Lower lobe of right lung (tissue), 2 donors: ENCODE results near the gene TMEM255B. TPM values are rescaled to one million over a fixed set of nuclear protein-coding genes. Genes with fewer than 3 reads are reported as not detected.
A peak's percentile ranks its signal among the peaks of the same experiment; 100 is the strongest.

Experiments
- ATAC-seq, 2 donors: fragments of 200-7000 bp; cut with Tn5 transposase; one replicate each; pipeline ENCODE4 v1.9.1; 2020 to 2022; ENCODE audit warnings: mild to moderate bottlenecking in 2 of 2, moderate library complexity in 2 of 2
- DNase-seq: peaks from one replicate; pipeline ENCODE4 v3.0.0-alpha.2; 2020
- H3K27ac ChIP-seq: fragments of 200-600 bp; one replicate; pipeline ENCODE4 v1.8.0; 2022
- H3K27me3 ChIP-seq: fragments of 200-600 bp; one replicate; pipeline ENCODE4 v1.8.0; 2022; ENCODE audit warnings: low read depth
- H3K36me3 ChIP-seq: fragments of 200-600 bp; one replicate; pipeline ENCODE4 v1.8.0; 2022; ENCODE audit warnings: mild to moderate bottlenecking
- H3K4me1 ChIP-seq: fragments of 200-600 bp; one replicate; pipeline ENCODE4 v1.8.0; 2022
- H3K4me3 ChIP-seq: fragments of 200-600 bp; one replicate; pipeline ENCODE4 v1.8.0; 2022; ENCODE audit warnings: mild to moderate bottlenecking
- H3K9me3 ChIP-seq: fragments of 200-600 bp; one replicate; pipeline ENCODE4 v1.8.0; 2022
- CTCF ChIP-seq: fragments of 200-600 bp; IDR thresholded peaks from one replicate; pipeline ENCODE4 v1.8.0; 2022; ENCODE audit warnings: antibody characterized with exemption, mild to moderate bottlenecking
- intact Hi-C: fragments of 100-400 bp; cut with DNase I; formaldehyde crosslinking; loops from one replicate; pipeline ENCODE4 v1.11.0; 2022
- total RNA-seq: library from RNA; stranded (reverse); fragmentation: NEBNext Ultra II Directional; extraction: Animal tissue kit (Norgen Biotek cat#: 25700); gene quantifications from one replicate; pipeline ENCODE4 v1.2.1, GENCODE V29; 2021
- donor health status: DM: no; HTN: yes; CAD: no; lungs with severe emphysema.

Gene TMEM255B
- total RNA-seq, 1 donor from 2014 or later = 21.5 TPM

DNA sequence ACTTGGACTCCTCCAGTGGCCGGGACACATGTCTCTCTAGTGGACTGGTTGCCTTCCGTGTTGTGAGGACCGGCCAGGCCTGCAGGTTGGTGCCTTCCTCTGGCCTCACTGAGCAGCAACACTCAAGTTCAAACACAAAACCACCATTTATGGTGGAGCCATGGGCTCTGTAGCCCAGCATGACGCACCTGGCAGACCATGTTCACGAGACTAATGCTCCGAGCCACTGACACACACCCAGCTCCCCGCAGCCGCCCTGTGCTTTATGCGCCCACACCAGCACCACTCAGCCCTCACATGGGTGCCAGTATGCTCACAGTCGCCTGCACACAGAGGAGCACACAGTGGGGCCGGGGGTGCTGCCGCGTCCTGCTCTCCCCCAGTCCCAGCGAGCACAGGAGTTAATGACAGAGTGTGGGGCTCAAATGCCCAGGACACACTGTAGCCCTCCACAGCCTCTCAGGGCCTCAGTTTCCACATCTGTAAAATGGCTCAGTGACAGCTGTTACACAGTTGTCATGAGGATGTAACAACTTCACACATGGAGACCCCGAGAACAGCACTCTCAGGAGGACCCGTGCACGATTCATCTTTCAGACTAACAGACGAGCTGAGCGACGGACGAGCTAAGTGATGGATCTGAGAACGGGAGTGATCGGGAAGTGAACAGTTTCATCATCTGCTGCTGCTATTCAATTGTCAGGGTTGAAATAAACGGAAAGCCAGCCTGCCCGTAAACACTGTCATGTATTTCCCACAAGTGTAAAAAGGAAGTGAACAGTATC lies 97.1 kb downstream of the TMEM255B start:
- Histone ChIP-seq H3K27ac (no peak overlapping the region), H3K4me1 (peaks cover 70% of the 10 kb centered on the region), H3K4me3 (no peak overlapping the region), H3K27me3 (no peaks in the 10 kb centered on the region), H3K36me3 (no peaks in the 10 kb centered on the region), H3K9me3 (no peaks in the 10 kb centered on the region)
- DNase-seq = peak; percentile 41
- TF ChIP-seq CTCF = no peak
- ATAC-seq = no peak
- intact Hi-C loops = no loop called here

GRCh38 chr13:113856716-113857065 lies 97.7 kb downstream of the TMEM255B start:
- Histone ChIP-seq H3K4me1 (peaks cover 76% of the 10 kb centered on the region), H3K4me3 (no peak overlapping the region), H3K27ac (no peak overlapping the region), H3K36me3 (no peaks in the 10 kb centered on the region), H3K27me3 (no peaks in the 10 kb centered on the region), H3K9me3 (no peaks in the 10 kb centered on the region)
- intact Hi-C loops = no loop called here
- ATAC-seq (peak in 1 of 2 donors; percentile 20), DNase-seq (peak; percentile 45)
- no peak for TF ChIP-seq CTCF

- intact Hi-C loops = no loop called here
- ATAC-seq = no peak
- Histone ChIP-seq H3K36me3 (no peaks in the 10 kb centered on the region), H3K4me1 (peaks cover 80% of the 10 kb centered on the region), H3K9me3 (no peaks in the 10 kb centered on the region), H3K4me3 (no peak overlapping the region), H3K27me3 (no peaks in the 10 kb centered on the region), H3K27ac (no peak overlapping the region)
- DNase-seq = peak; percentile 31
- no peak for TF ChIP-seq CTCF
Measured at GRCh38 chr13:113857531-113858195, 98.6 kb downstream of the TMEM255B start.

DNA sequence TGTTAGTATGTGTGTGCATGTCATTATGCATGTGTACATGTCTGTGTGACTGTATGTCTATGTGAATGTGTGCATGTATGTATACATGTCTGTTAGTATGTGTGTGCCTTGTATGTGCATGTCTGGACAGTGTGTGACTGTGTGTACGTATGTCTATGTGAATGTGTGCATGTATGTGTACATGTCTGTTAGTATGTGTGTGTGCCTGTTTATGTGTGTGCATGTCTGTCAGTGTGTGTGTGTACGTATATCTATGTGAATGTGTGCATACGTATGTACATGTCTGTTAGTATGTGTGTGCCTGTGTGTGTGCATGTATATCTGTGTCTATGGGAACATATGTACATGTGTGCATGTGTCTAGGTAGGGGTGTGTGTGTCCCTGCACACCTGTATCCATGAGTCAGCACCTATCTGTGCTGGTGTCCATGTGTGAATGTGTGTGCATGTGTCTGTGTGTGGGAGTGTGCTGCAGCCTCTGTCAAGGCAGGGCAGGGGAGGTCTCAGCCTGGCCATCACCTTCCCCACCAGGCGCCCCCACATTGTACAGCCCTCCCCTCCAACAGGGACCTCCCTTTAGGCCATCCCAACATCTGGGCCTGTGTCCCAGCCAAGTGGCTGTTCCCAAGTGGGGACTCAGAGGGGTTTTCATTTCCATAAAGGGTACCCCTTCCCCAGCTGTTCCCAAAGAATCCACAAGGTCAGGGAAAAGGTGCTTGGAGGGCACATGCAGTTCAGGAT lies 100.5 kb downstream of the TMEM255B start:
- no peaks in the 10 kb centered on the region for H3K9me3 ChIP-seq
- H3K4me3 ChIP-seq = no peak overlapping the region
- intact Hi-C loops = no loop called here
- ATAC-seq = no peak
- DNase-seq = no peak
- no peak for TF ChIP-seq CTCF
- peak overlapping the region; percentile 0 for H3K27ac ChIP-seq
- peaks cover 73% of the 10 kb centered on the region for H3K4me1 ChIP-seq
- no peaks in the 10 kb centered on the region for H3K36me3 ChIP-seq
- H3K27me3 ChIP-seq = no peaks in the 10 kb centered on the region

DNA sequence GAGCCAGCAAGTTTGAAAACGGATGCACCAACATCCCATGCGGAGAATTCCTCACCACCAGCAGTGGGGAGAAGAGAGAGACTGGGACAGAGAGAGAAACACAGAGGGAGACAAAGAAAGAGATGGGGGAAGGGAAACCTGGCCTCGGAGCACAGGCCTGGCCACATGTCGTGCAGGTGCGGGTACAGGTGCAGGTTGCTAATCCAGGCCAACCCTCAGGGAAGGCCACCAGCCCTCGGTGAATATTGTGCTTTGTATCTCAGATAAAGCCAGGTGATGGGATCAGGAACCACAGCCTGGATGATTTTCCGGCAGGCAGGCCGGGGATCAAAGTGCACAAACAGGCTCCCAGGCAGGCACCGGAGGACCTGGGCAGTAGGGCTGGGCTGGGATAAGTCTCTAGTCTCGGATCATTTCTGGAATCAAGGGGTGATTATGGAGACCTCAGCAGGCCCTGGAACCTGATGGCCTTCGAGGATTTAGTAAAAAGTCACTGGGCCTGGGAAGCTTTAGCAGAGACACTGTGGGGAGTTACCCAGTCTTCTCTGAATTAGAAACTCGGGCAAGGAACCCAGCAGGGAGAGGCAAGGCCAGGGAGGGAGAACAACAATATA lies 101.1 kb downstream of the TMEM255B start:
- intact Hi-C loops = no loop called here
- H3K4me1 ChIP-seq = peaks cover 72% of the 10 kb centered on the region
- no peaks in the 10 kb centered on the region for H3K9me3 ChIP-seq
- no peaks in the 10 kb centered on the region for H3K36me3 ChIP-seq
- DNase-seq (no peak), ATAC-seq (no peak)
- H3K4me3 ChIP-seq = no peak overlapping the region
- peak overlapping the region; percentile 0 for H3K27ac ChIP-seq
- TF ChIP-seq CTCF = no peak
- H3K27me3 ChIP-seq = no peaks in the 10 kb centered on the region
